ENCODE measurements around the gene KIF5A.

DNA sequence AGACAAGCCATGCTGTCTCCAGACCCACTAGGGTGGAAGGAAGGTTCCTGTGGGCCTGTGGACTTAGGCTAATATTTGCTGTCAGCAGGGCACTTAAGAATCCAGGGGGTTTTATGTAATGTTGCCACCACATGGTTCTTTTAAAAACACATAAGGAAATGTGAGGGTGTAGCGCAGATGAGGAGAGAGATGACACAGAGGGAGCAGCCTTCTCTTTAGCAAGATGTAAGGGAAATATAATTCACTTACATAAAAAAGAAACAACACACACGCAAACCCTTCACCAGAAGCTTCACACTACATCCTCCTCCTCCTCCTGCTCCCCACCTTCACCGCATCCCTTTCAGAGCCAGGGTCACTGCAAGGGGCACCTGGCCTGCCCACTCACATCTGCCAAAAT lies 36.3 kb downstream of the KIF5A start:
- TF ChIP-seq, protein P1, sequence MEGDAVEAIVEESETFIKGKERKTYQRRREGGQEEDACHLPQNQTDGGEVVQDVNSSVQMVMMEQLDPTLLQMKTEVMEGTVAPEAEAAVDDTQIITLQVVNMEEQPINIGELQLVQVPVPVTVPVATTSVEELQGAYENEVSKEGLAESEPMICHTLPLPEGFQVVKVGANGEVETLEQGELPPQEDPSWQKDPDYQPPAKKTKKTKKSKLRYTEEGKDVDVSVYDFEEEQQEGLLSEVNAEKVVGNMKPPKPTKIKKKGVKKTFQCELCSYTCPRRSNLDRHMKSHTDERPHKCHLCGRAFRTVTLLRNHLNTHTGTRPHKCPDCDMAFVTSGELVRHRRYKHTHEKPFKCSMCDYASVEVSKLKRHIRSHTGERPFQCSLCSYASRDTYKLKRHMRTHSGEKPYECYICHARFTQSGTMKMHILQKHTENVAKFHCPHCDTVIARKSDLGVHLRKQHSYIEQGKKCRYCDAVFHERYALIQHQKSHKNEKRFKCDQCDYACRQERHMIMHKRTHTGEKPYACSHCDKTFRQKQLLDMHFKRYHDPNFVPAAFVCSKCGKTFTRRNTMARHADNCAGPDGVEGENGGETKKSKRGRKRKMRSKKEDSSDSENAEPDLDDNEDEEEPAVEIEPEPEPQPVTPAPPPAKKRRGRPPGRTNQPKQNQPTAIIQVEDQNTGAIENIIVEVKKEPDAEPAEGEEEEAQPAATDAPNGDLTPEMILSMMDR (IDR thresholded peaks at IDR 0.05; ENCODE audit: low read depth, low read length), result no peak
- TF ChIP-seq, protein P2, sequence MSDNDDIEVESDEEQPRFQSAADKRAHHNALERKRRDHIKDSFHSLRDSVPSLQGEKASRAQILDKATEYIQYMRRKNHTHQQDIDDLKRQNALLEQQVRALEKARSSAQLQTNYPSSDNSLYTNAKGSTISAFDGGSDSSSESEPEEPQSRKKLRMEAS (IDR thresholded peaks at IDR 0.05; ENCODE audit: low read depth, low read length), result no peak
